NCI-H226 (cell line): ENCODE results near the gene NOL6.
A peak's percentile ranks its signal among the peaks of the same experiment; 100 is the strongest.
"Not testable (repeated sequence)": the region's sequence is repeated elsewhere in the genome, so short reads cannot be mapped to it uniquely, and the experiment has no call there.

Source experiments
- DNase-seq: peaks from one replicate; pipeline ENCODE4 v3.0.0-alpha.2; 2015

The NOL6 gene, protein sequence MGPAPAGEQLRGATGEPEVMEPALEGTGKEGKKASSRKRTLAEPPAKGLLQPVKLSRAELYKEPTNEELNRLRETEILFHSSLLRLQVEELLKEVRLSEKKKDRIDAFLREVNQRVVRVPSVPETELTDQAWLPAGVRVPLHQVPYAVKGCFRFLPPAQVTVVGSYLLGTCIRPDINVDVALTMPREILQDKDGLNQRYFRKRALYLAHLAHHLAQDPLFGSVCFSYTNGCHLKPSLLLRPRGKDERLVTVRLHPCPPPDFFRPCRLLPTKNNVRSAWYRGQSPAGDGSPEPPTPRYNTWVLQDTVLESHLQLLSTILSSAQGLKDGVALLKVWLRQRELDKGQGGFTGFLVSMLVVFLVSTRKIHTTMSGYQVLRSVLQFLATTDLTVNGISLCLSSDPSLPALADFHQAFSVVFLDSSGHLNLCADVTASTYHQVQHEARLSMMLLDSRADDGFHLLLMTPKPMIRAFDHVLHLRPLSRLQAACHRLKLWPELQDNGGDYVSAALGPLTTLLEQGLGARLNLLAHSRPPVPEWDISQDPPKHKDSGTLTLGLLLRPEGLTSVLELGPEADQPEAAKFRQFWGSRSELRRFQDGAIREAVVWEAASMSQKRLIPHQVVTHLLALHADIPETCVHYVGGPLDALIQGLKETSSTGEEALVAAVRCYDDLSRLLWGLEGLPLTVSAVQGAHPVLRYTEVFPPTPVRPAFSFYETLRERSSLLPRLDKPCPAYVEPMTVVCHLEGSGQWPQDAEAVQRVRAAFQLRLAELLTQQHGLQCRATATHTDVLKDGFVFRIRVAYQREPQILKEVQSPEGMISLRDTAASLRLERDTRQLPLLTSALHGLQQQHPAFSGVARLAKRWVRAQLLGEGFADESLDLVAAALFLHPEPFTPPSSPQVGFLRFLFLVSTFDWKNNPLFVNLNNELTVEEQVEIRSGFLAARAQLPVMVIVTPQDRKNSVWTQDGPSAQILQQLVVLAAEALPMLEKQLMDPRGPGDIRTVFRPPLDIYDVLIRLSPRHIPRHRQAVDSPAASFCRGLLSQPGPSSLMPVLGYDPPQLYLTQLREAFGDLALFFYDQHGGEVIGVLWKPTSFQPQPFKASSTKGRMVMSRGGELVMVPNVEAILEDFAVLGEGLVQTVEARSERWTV

DNA sequence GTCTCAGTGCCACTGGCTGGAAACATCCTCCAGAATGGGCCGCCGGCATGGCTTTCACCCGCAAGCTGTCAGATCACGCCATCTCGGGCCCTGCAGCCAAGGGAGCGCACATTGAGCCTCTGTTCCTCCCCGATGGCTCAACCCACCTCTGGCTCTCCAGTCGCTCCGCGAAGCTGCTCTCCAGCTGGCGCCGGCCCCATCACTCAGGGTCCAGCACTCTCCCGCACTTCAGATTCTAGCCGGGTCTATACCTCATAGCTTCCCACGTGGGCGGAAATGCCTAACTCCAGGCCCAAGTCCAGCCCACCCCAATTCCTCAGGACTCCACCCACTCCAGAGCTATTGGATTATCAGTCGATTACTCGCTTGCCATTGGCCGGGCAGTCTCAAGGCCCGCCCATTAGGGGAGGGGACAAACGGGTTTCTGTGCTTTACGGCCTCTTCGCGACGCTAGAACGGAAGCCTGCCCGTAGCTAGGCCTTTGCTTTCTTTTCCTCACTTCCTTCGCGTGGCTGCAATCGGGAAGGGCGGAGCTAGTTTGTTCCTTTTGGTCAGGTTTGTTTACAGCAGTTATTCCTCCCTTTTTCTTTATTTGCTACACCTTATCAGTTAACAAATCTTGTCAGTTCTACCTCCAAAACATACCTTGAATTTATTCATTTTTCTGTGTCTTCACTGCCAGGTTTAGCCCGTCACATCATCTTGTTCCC is at the start of gene NOL6:
NOL6 (minus strand) TSS at position 282 of the 710 bp plus-strand sequence; CDS start at position 200, 82 bp downstream.
- peak; percentile 88 for DNase-seq

DNA sequence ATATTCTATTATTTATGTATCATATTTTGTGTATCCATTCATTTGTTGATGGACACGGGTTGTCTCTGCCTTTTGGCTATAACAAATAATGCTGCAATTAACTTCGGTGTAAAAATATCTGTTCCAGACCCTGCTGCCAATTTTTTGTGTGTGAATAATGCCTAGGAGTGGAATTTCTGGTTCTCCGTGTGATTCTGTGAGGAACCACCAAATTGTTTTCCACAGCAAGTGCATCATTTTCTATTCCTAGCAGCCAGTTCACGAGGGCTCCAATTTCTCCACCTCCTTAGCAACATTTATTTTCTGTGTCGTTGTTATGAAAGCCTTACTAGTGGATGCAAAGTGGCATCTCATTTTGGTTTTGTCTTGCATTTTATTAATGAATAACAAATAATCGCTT is 48.1 kb upstream of the NOL6 start:
- not testable (repeated sequence) for DNase-seq

DNA sequence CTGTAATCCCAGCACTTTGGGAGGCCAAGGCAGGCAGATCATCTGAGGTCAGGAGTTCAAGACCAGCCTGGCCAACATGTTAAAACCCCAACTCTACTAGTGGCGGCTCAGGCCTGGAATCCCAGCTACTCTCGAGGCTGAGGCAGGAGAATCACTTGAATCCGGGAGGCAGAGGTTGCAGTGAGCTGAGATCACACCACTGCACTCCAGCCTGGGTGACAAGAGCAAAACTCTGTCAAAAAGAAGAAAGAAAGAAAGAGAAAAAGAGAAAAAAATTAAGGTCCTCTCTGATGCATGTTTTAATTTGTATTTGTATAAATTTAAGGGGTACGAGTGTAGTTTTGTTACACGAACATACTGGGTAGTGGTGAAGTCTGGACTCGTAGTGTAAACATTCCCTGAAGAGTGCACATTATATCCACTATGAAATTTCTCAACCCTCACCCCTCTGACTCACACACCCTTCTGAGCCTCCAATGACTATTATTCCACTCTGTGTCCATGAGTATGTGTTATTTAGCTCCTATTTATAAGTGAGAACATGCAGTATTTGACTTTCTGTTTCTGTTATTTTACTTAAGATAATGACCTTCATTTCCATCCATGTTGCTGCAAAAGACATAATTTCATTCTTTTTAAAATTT is 44.3 kb upstream of the NOL6 start:
- peak; percentile 40 for DNase-seq

DNA sequence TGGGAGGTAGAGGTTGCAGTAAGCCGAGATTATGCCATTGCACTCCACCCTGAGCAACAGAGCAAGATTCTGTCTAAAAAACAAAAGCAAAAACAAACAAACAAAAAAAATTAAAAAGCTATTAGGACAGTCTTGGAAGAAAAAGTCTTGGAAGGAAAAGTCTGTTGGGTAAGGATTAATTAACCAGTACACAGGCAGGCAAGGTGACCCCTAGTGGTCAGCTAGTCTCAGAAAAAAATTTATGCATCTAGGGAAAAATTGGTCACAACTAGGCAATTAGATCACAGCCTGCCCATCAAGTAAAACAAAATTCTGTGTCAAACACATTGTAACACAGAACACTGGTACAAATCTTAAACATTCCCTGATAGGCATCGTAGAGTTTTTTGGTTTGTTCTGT is 43.6 kb upstream of the NOL6 start:
- no peak for DNase-seq

DNA sequence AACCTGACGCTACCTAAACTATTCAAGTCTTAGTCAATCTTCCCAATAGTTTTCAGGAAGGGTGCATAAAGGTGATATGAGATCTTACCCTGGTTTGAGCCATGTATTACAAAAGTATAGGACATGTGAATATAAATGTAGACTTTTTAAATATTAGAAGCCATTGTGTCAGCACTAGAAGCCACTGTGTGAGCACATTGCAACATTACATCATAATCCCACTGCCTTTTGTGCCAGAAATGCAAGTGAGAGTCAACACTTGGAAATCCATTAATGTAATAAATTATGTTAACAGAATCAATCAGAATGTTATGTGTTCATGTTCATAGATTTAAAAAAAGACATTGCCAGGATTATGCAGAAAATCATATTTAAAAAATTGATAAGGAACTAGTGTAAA is 42.7 kb upstream of the NOL6 start:
- not testable (repeated sequence) for DNase-seq

DNA sequence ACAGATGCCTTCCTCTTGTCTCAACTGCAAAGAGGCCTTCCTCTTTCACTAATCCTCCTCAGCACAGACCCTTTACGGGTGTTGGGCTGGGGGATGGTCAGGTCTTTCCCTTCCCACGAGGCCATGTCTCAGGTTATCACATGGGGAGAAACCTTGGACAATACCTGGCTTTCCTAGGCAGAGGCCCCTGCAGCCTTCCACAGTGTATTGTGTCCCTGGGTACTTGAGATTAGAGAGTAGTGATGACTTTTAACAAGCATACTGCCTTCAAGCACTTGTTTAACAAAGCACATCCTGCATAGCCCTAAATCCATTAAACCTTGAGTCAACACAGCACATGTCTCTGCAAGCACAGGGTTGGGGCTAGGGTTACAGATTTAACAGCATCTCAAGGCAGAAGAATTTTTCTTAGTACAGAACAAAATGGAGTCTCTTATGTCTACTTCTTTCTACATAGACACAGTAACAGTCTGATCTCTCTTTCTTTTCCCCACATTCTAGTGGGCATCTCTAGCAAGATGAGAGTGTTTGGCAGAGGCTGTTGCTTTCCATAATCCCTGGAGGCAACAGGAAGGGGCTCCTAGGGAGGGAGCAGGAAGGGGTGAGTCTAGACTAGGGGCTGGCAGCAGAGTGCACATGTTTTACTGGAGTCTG is 41.7 kb upstream of the NOL6 start:
- DNase-seq, result not testable (repeated sequence)

DNA sequence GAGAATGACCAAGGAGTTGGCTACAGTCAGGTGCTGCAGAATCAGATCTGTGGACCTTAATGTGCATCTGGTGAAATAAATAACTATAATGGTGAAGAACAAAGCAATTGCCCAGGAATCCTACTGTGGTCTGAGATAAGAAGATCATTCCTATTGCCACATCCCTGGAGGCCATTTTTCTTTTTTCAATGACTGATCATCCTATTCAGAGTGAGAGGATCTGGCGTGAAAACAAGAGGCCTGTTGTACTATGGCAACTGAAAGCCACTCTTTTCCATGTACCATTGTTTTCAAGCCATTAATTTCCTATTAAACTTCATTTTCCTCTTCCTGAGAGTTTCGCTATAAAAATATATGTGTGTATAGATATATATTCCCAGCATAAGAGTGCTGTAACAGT is 38.8 kb upstream of the NOL6 start:
- DNase-seq, result peak; percentile 25

DNA sequence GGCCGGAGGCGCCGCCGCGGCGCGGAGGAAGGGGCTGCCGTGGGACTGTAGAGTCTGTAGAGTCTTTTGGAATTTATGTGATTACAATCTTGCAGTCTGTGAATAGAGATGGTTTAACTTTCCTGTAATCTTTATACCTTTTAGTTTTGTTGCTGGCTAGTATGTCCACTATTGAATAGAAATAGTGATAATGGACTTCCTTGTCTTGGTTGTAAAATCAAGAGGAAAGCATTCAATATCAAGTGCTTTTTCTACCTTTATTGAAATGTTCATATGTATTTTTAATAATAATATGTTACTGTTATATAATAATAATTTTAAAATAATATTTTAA is 37.4 kb upstream of the NOL6 start:
- not testable (repeated sequence) for DNase-seq

DNA sequence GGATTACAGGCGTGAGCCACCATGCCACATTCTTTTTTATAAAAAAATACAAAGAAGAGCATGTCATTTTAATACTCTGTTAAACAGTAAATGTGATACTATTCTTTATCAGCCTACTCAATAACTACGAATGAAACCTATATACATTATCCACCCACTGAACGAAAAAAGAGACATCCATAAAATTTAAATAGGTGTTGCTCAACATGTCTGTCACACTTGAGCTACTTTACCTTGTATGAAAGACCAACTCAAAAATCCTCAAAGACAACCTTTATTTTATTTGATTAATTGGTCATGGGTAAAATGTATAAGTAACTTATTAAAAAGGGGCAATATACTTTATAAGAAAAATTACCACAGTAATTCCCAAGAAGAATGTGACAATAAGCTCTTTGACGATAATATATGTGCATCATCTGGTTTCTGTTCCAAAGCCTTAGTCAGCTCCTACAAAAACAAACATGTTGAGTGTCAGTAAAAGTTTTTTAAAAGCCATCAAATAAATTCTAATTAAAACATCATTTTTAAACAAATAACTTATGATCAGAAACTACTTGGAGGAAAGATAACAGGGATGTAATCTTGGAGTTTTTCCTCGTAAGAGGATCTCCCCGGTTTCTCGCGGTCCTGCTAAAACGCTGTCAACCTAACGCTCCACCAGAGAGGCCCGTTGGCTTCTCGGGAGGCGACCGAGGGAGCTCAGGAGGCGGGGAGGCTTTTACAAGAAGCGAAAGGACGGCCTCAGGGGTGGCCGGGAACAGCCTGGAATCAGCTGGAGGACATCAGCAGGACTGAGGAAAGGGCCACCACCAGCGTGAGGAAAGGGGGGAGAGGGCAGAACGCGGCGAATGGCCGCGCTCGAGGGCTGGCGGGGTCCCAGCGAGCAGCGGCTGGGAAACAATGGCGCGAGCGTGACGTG is 36.8 kb upstream of the NOL6 start:
- DNase-seq, result no peak

DNA sequence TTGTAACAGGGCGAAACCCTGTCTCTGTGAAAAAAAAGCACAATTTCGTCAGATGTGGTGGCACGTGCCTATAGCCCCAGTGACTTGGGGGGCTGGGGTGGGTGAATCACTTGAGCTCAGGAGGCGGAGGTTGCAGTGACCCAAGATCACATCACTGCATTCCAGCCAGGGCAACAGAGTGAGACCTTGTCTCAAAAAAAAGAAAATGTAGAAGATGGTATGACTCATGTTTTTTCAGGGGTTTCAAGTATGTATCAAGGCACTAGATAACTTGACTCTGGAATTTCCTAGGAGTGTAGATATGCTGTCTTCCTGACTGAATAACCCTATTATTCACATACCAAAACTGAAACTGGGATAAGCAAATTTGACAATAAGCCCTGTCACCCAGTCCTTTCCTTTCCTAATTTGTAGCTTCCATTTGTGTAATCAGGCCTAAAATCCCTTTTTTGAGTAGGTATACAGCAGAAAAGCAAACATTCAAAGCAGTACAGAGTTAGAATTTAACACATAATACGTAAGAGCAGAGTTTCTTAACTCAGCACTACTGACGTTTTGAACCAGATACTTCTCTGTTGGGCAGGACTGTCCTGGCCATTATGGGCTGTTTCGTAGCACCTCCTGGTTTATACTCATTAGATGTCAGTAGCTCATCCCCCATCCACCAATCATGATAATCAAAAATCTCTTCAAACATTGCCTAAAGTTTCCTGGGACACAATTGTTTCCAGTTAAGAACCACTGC is 33.1 kb upstream of the NOL6 start:
- peak; percentile 87 for DNase-seq

DNA sequence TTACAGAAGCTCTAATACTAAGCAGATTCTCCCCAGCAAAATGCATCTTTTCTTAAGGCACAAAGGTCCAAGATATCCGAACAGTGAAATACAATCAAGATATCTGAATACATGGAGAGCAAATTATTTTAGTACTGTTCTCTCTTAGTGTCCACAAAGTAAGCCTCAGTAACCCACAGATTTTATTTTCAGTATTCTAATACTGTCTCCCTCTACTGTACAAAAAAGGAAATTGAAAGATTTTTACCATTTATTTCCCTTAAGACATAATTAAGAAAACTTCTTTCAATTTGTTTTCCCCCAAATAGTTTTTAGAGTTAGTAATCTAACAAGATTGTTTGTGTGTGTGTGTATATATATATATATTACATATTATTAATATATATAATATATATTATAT is 24.7 kb upstream of the NOL6 start:
- no peak for DNase-seq

DNA sequence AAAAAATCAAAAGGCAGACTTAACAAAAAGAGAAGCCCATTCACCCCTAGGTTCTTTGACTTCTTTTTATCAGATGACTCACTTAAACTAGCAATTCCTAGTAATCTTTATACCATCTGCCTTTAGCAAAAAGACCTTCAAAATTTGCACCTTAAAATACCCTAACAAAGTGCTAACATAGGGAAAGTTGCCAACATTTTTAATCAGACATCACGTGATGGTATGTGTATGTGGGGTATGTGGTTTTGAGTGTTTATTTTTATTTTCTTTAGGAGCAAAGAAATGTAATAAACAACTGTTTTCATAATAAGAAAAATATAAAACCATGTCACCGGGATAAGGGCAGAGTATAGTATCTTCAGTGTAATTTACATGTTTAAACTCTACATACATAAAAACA is 20.1 kb upstream of the NOL6 start:
- DNase-seq, result not testable (repeated sequence)

DNA sequence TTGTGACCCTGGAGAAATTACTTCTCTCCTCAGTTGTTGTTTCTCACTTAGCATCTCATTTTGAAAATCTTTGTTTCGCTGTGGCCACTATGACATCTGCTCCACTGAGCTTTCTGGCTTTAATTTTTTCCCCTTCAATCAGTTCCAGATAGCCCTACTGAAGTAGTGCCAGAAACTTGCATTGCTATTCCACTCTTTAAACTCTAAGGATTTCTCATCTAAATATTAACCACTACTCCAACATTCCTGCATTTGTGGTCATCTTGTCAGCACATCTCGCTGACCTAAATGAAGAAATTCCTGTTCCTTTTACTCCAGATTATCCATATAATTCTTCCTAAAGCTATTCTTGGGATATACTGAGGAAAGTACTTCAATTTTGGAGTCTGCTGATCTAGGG is 15.3 kb upstream of the NOL6 start:
- DNase-seq, result no peak

DNA sequence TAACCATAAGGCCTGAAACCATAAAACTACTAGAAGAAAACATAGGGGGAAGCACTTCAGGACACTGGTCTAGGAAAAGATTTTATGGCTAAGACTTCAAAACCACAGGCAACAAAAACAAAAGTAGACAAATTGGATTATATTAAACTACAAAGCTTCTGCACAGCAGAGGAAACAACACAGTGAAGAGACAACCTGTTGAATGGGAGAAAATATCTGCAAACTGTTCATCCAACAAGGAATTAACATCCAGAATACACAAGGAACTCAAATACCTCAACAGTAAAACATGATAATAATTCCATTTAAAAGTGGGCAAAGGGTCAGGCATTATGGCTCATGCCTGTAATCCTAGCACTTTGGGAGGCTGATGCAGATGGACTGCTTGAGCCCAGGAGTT is 11.6 kb upstream of the NOL6 start:
- DNase-seq, result not testable (repeated sequence)

DNA sequence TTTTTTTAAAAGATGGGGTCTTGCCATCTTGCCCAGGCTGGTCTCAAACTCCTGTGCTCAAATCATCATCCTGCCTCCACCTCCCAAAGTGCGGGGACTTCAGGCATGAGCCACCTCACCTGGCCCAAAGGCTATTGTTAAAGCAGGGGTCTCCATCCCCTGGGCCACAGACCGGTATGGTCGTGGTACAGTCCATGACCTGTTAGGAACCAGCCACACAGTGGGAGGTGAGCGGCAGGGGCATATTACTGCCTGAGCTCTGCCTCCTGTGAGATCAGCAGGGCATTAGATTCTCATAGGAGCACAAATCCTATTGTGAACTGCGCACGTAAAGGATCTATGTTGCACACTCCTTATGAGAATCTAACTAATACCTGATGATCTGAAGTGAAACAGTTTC is 7.3 kb upstream of the NOL6 start:
- no peak for DNase-seq

DNA sequence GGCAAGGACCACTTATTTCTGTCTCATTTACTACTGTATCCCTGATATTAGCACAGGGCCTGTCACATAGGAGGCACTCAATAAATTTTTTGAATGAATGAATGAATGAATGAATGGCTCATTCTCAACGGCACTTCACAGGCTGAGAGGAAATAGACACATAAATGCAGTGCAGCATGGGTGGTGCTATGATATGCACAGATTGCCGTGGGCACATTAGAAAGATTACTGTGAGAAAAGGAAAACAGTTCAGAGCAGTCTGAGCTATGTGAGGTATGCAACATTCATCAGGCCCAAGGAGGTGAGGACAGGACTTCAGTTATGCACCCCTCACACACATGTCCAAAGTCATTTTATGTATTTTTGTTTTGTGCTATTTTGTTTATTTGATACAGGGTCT is 6.4 kb upstream of the NOL6 start:
- DNase-seq, result peak; percentile 22

DNA sequence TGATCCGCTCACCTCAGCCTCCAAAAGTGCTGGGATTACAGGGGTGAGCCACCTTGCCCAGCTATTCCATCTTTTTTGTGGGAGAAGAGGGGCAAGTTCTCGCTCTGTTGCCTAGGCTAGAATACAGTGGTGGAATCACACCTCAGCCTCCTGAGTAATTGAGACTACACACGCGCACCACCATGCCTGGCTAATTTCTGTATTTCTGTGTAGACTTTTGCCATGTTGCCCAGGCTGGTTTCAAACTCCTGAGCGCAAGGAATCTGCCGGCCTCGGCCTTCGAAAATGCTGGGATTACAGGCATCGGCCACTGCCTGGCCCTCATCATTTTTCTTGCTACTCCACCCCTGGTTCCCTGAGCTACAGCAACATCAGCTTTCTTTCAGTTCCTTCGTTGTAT is 2.8 kb upstream of the NOL6 start:
- DNase-seq, result no peak

DNA sequence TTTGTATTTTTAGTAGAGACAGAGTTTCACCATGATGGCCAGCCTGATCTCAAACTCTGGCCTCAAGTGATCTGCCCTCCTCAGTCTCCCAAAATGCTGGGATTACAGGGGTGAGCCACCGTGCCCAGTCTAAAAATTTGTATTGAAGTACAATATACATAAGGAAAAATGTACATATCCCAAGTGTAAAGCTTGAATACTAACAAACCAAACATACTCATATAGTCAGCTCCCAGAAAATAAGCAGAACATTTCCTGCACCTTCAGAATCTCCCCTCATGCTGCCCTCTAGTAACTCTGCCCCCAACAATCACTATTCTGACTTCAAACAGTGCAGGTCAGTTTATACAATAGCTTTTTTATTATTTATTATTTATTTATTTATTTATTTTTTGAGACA is 1.6 kb upstream of the NOL6 start:
- DNase-seq, result no peak

DNA sequence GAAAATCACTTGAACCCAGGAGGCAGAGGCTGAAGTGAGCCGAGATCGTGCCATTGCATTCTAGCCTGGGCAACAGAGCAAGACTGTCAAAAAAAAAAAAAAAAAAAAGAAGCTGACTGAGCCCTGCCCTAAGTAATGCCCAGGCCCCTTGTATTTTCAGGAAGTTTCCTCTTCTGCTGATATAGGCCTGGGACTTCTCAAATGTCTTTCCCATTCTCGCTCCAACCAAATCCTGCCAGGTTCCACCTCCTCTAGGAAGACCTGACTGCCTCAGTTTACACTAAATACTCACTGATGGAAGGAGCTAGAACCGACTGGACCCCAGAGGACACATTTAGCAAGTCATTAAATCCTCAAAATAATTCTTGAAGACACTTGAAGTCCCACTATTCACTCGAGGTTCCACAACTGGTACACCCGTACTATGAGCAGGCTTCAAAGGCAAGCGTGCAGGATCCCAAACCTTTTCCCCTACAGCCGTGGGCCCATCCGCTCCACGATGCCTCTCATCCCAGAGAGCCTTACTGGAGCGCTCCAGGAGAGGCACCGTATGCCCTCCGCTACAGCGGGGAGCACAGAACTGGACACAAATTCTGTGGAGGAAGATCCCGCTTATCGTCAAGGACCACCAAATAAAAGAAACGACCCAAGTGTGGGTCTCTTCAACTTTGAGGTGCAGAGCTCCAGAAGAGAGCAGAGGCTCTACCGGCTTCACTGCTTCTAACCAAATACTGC is 676 bp downstream of the NOL6 start:
- DNase-seq, result no peak
